ENCODE results near the gene DOCK10.

DOCK10 gene

DNA sequence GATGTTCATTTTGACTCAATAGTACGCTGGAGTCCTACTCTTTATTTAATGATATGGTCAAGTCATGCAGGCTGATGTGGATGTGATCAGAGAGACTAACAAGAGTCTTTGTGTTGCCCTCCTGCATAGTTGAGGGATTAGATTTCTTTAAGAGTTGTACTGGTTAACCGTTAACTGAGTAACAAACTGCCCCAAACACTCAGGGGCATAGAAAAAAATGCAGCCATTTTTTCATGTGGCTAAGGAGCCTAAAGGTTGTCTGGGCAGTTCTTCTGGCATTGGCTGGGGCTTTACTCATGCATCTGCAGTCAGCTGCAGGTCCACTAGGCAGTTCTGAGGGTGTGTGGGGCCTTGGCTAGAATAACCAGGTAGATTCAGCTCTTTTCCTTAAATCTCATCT, 32.5 kb downstream of the DOCK10 start:
- no peak for DNase-seq

GRCh38 chr2:225008935-225009334, 33.3 kb downstream of the DOCK10 start:
- DNase-seq = no peak

DNA sequence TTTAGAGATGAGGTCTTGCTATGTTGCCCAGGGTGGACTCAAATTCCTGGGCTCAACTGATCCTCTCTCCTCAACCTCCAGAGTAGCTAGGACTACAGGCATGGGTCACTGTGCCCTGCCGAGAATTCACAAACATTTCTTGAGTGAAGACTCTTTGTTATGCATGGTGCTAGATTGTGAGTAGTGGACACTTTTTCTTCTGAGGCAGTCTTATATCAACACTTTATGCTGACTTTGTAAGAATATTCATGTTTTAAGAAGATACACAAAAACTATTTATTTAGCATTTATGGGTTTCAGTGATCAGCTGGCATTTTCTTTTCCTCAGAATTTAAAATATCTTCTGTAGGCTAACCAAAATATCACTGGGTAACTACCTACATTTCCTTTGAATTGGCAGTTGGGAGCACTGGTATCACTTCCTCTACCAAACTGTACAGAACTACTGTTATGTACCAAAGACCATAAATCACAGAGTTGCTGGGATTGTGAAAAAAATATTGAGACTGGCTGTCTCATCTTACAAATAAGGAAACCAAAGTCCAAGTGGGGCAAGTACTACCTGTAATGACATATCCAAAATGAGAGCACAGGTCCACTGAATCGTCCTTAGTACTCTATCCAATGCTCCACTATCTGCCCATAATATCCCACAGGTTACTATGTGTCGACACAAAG, 34.0 kb downstream of the DOCK10 start:
- DNase-seq = no peak

GRCh38 chr2:225006730-225007129, 35.5 kb downstream of the DOCK10 start:
- no peak for DNase-seq

DNA sequence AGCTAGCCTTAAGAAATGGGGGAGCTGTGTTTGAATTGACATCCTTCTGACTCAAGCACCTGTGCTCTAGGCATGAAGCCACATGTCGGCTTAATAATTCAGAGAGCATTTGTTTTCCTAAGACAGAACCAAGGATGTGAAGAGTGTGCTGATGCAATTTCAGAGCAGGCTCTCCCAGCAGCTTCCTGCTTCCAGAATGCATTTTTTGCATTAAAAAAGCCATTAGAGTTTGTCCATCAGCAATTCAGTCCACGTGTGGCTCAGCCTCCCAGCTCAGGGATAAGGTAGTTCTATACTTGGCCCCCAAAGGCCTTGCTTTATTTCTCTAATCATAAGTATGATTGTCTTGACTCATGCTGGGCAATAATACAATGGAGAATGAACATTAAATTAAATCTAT, 37.7 kb downstream of the DOCK10 start:
- no peak for DNase-seq

DNA sequence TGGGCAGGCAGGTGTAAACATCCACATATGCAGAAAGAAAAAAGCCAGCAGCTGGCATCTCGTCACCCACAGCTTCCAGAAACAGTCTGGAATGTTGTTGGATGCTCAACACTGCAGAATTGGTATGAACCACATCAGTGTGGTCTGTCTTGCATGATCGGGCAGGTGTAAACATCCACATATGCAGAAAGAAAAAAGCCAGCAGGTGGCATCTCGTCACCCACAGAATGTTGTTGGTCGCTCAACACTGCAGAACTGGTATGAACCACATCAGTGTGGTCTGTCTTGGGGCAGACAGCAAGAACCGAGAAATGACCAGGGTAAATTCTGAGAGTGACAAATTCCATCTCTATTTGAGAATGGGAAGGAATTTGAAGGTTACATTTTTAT, 39.6 kb downstream of the DOCK10 start:
- DNase-seq = no peak

- peak; percentile 49 for DNase-seq
Observed at GRCh38 chr2:225002039-225002655, 40.1 kb downstream of the DOCK10 start.

DNA sequence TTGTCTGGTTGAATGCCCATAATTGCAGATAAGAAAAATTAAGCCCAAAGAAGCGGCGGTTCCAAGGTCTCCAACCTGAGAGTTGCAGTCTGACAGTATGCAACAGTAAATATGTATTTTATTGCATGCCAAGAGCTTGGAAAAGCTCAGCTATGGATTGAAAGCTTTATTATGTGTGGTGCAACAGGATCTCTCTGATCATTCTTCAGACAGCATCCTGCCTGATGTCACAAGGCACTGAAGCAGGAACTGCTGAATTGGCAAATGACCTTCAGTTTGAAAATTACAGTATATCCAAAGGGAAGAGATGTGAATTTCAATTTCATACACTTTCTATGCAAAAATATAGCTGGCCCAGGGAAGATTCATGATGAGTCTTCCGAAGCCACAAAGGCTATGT, 42.5 kb downstream of the DOCK10 start:
- no peak for DNase-seq

DNA sequence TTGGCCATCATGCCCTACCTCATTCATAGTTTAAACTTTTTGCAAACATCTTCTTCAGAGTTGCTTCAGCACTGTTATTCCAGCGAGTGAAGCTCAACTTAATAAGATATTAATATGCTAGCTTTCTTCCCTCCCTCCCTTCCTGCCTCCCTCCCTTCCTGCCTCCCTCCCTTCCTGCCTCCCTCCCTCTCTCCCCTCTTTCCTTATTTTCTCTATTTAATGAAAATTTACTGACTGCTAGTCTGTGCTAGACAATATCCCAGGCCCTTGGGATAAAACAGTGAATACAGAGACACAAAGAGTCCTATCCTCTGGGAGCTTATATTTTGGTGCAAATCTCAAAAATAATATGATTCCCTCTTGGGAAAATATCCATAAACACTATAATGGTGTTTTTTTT, 42.9 kb downstream of the DOCK10 start:
- DNase-seq = no peak

- no peak for DNase-seq
Observed at GRCh38 chr2:224997802-224998201, 44.5 kb downstream of the DOCK10 start.

- DNase-seq = no peak
Observed at GRCh38 chr2:224995419-224995818, 46.8 kb downstream of the DOCK10 start.

GRCh38 chr2:224994242-224994823, 47.9 kb downstream of the DOCK10 start:
- no peak for DNase-seq

- no peak for DNase-seq
Observed at GRCh38 chr2:224990710-224991109, 51.6 kb downstream of the DOCK10 start.

GRCh38 chr2:224987733-224988132, 54.5 kb downstream of the DOCK10 start:
- no peak for DNase-seq

GRCh38 chr2:224986477-224986876, 55.8 kb downstream of the DOCK10 start:
- DNase-seq = no peak

DNA sequence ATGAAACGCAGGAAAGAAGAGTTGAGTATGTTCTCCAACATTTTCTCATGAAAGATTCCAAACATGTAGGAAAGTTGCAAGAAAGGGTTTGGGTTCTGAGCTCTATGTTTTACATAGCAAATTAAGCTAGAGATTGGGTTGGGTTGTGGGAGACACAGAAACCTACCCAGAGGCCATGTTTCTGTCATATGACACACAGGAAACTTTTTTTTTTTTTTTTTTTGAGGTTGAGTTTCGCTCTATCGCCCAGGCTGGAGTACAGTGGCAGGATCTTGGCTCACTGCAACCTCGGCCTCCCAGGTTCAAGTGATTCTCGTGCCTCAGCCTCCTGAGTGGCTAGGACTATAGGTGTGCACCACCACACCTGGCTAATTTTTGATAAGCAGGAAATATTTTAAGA, 57.6 kb downstream of the DOCK10 start:
- no peak for DNase-seq

DNA sequence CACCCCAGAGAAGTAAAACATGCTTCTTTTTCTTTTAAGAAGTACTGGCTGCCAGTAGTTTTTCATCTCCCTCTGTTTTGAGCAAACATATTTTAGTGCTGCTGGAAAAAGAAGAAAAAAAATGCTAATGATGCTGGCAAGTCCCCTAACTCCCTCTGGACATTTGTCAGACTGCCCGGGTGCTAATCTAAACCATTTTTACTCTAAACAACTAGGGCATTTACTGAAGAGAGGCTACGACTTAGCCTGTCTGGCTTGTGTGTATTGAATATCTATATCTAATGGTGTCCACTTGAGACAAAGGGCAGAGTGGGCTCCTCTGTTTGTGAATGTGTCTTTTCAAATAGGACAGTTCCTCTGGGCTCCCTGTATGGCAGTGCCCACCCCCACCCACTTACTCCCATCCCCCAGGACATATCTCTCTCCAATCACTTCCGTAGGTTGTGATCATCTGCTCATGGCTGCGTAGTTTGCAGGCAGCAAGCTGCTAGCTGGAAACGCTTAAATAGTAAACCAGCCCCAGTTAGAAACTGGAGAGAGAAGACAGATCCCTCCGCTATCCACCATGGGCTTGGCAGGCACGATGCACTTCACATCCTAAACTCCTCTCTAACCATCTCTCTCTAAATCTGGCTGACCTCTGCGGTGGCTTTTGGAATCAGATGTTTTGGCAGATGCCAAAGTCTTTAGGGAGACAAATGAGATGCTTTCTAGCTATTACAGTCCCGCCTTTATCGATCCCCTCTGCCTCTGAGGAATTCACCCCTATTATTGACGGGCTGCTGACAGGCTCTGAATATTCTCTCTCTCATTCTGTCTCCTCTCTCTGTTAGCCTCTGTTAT, 58.3 kb downstream of the DOCK10 start:
- no peak for DNase-seq

GRCh38 chr2:224982910-224983711, 59.2 kb downstream of the DOCK10 start:
- no peak for DNase-seq

DNA sequence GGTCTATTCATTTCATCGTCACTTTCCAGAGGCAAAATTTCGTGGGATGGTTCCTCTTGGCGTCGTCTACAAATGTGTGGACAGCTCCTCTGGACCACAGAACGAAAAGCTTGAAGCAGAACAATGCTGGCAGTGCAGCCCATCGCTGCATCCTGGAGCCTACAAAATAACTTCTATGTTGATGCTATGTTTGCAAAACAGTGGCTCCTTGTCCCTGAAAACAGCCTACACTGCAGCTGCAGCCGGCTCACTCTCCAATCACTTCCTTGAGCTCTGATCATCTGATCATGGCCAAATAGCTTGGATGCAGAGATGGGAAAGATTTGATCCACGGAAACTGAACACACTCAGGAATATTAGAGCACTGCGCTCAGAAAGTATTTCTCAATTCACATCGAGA, 60.0 kb downstream of the DOCK10 start:
- DNase-seq = no peak

DNA sequence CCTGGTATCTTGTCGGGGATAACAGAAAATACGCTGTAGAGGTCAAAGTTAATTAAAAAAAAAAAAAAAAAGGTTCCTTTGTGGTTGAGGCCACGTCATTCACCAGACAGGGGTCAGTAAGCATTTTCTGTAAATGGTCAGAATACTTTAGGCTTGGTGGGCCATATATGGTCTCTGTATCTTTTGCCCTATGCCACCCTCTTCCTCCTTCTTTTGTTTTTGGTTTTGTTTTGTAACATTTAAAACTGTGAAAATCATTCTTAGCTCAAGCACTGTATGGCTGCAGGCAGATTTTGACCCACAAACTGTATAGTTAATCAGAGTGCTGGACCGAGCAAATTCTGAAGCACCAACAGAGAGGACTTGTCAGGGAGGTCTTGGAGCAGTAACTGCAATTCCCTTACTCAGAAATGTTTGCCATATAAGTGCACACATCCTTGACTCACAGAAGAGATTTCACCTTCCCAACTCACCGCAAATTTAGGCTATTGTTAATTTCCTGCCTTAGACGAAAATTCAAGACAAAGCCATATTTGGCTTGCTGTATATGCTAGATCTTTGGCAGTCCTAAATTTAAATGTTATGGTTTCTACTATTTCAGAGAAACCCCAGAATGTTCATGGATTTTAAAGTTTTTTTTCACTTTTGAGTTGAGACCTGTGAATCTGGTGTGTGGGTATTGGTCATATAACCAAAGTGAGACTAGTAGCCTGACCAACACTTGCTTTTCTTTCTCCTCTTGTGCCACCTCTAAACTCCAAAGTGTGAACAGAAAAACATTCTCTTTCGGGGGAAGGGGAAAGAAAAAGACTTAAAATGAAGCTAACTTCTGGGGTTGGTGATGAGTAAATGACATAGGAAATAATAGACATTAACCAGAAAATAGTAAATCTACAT, 65.4 kb downstream of the DOCK10 start:
- DNase-seq = no peak

- no peak for DNase-seq
Observed at GRCh38 chr2:224975761-224976160, 66.5 kb downstream of the DOCK10 start.
